Stomach smooth muscle (tissue), 2 donors: ENCODE results near the gene ERC2.

Source experiments
- H3K27ac ChIP-seq: one replicate; pipeline ENCODE4 v1.7.0; 2013; ENCODE audit warnings: mild to moderate bottlenecking, low read length, inconsistent platforms
- H3K27me3 ChIP-seq, 2 donors: one replicate each; pipeline ENCODE4 v1.7.0; 2013; ENCODE audit warnings: low read length in 2 of 2; ENCODE audit not compliant: insufficient read depth in 2 of 2, control insufficient read depth in 1 of 2
- H3K36me3 ChIP-seq, 2 donors: one replicate each; pipeline ENCODE4 v1.7.0; 2013; ENCODE audit warnings: low read length in 2 of 2; ENCODE audit not compliant: control insufficient read depth in 2 of 2, insufficient read depth in 2 of 2
- H3K4me1 ChIP-seq: one replicate; pipeline ENCODE4 v1.7.0; 2013; ENCODE audit warnings: low read length; ENCODE audit not compliant: control insufficient read depth, insufficient read depth
- H3K4me3 ChIP-seq, 2 donors: one replicate each; pipeline ENCODE4 v1.7.0; 2013; ENCODE audit warnings: low read length in 2 of 2
- H3K9ac ChIP-seq, 2 donors: one replicate each; pipeline ENCODE4 v1.7.0; 2013; ENCODE audit warnings: low read length in 2 of 2, mild to moderate bottlenecking in 1 of 2
- H3K9me3 ChIP-seq, 2 donors: one replicate each; pipeline ENCODE4 v1.7.0; 2013; ENCODE audit warnings: low read length in 2 of 2; ENCODE audit not compliant: control insufficient read depth in 2 of 2
- donor health status: healthy.
- donor health status: Pancreatic carcinoma.

ERC2 gene

DNA sequence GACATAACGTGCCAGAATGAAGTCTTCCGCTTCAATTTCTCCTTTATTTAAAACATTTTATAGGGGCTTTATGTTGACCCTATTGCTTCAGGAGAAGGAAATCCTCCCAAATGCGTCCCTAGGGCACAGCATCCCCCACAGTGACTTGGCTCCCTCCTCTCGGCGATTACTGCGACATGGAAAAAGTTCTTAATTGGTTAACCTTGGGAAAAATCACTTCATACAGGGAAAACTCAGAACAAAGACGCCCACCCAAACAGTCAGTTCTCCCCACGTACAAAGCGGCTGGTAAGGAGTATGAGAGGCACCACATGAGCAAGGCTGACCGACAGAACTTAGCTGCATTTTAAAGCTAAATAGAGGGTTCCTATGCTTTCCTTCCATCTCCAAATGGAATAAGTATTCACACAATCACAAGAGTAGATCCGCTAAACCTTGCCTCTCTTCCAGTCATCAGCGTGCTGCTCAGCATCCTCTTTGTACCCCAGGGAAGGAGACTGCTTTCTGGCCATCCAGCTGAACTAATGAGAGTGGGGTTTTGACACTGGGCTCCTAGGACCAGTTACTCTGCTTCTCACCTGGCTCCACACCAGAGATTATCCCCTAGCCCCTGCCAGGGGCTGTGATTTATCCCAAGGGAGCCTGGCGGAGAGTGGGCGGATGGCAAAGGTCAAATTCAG is 565.9 kb downstream of the ERC2 start:
- Histone ChIP-seq H3K36me3 (no peaks in the 10 kb centered on the region), H3K9me3 (no peaks in the 10 kb centered on the region), H3K27me3 (no peaks in the 10 kb centered on the region), H3K9ac (no peak overlapping the region), H3K4me3 (no peak overlapping the region), H3K27ac (no peak overlapping the region), H3K4me1 (peaks cover 4% of the 10 kb centered on the region)

DNA sequence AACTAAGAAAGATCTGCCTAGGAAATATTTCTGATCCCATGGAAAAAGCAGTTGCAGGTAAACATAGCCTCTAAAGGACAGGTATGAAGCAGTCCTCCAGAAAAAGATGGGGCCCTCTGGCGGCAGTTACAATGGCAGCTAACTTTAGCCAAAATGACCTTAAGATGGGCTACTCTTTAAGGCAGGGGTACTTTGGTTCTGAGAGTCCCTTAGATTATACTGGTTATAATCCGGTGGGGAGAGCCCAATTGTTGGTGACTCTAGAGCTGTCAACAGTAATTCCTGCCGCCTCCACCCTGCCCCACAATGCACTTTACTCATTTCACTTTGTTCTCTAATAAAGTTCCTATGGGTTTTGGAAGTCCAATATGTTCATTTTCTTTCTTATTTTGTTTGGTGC is 568.4 kb downstream of the ERC2 start:
- Histone ChIP-seq H3K9me3 (no peaks in the 10 kb centered on the region), H3K4me3 (no peak overlapping the region), H3K27me3 (no peaks in the 10 kb centered on the region), H3K9ac (no peak overlapping the region), H3K4me1 (peaks cover 4% of the 10 kb centered on the region), H3K36me3 (no peaks in the 10 kb centered on the region), H3K27ac (no peak overlapping the region)

DNA sequence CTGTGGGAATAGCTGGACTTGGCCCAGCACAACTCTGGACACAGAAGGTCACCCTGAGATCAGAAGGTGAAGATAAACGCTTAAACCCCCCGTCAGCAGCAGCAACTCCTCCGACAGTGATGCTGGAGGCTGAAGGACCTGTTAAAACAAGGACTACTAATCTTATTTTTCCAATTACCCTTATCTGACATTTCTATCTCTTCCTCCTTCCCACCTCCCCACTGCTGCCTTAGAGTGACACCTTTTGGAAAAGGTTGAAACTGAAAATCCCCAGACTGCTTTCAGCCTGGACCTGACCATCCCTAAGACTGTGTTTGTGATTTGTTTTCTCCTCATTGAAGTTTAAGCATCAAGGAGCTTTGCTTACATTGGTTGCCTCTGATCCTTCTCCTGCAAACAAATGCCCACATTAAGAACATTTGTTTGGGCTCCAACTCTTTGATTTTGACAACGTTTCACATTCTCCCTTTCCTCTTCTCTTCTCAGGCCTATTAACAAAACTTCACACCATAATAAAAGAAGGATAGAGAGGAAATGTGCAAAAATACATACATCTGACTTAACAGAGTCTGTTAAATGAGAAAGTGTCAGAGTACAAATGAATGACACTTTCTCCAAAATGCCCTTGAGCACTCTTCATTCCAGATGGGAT is 570.6 kb downstream of the ERC2 start:
- Histone ChIP-seq H3K36me3 (no peaks in the 10 kb centered on the region), H3K9me3 (no peaks in the 10 kb centered on the region), H3K9ac (no peak overlapping the region), H3K27ac (no peak overlapping the region), H3K4me1 (no peaks in the 10 kb centered on the region), H3K27me3 (no peaks in the 10 kb centered on the region), H3K4me3 (no peak overlapping the region)

DNA sequence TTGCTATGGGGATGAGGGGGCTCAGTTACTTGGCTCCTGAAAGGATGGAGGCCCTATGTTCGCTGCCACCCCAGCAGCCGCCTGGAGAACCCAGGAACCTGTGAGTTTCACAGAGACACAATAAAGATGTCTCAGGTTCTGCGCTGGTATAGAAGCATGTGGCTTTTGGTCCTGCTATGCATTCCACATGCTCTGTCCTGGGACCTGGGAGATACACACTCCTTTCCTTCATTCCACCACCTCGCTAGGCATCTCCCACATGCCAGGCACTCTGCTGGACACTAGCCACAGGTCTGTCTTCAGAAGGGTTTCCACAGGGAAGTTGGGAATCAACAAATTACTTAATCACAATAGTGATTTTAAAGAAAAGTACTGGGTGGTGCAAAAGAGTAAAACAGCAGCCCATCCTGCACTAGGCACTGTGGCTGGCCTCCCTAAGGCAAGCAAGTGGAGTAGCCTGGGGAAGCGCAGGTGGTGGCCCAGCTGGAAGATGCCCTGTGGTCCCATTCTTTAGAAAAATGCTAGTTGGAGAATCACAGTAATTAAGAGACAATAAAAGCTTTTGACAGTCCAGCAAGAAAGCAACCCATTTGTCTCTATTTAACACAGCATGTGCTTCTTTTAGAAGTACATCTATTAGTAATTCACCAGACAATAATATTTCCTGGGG is 572.2 kb downstream of the ERC2 start:
- Histone ChIP-seq H3K36me3 (no peaks in the 10 kb centered on the region), H3K4me1 (no peaks in the 10 kb centered on the region), H3K4me3 (no peak overlapping the region), H3K9ac (no peak overlapping the region), H3K9me3 (no peaks in the 10 kb centered on the region), H3K27ac (no peak overlapping the region), H3K27me3 (no peaks in the 10 kb centered on the region)

DNA sequence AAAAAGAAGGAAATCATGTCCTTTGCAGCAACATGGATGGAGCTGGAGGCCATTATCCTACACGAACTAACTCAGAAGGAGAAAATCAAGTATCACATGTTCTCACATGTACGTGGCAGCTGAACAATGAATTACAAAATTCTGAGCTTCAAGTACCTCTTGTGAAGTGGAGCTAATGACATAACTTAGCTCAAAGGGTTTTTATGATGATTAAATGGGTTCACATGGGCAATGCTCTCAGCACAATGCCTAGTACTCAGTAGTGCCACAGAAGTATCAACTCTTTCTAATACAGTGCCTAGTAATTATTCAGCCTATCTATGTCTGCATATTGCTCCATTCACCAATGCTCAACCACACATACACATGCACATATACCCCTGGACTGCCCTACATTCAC is 573.7 kb downstream of the ERC2 start:
- H3K4me1 ChIP-seq: no peaks in the 10 kb centered on the region

DNA sequence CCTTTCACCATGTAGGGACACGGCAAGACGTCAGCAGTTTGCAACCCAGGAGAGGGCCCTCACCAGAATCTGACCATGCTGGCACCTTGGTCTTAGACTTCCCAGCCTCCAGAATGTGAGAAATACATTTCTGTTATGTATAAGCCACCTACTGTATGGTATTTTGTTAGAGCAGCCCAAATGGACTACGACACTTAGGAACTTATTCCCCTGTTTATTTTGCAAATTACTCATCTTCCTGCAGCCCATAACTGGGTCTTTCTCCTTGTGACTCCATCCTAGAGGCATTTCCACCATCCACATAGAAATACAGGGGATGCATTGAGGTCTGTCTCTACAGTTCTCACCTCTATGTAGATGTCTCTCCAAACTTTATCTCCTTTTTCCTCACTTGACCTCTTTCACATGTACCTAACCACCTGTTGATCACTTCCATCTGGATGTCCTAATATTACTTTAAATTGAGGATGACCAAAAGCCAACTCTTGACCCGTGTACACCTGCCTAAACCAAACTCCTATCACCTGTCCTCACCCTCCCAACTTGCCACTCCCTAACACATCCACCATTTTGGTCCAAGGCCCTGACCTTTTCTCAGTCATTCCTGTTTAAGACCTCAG is 575.1 kb downstream of the ERC2 start:
- Histone ChIP-seq H3K9ac (no peak overlapping the region), H3K4me1 (no peaks in the 10 kb centered on the region), H3K27me3 (no peaks in the 10 kb centered on the region), H3K27ac (no peak overlapping the region), H3K9me3 (no peaks in the 10 kb centered on the region), H3K4me3 (no peak overlapping the region), H3K36me3 (no peaks in the 10 kb centered on the region)

More for the DNA sequence above, 573.7 kb downstream of the ERC2 start:
- Histone ChIP-seq H3K9me3 (no peaks in the 10 kb centered on the region), H3K4me3 (no peak overlapping the region), H3K9ac (no peak overlapping the region), H3K36me3 (no peaks in the 10 kb centered on the region), H3K27me3 (no peaks in the 10 kb centered on the region), H3K27ac (no peak overlapping the region)

DNA sequence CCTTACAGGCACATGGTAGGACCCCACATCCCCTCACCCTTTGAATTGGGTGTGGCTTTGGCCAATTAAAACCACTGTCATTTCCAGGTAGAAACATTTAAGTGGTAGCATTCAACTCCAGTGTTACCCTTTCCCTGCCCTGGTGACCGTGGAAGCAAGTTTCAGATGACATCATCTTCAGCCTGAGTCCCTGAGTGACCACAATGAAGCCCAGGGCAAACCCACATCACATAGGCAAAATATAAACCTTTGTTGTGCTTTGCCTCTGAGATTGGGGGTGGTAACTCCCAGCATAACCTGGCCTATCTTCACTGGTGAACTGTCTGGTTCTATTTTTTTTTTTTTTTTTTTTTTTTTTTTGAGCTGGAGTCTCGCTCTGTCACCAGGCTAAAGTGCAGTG is 577.2 kb downstream of the ERC2 start:
- no peak overlapping the region for H3K9ac ChIP-seq
- no peak overlapping the region for H3K27ac ChIP-seq
- no peak overlapping the region for H3K4me3 ChIP-seq
- H3K27me3 ChIP-seq: no peaks in the 10 kb centered on the region
- H3K36me3 ChIP-seq: no peaks in the 10 kb centered on the region
- no peaks in the 10 kb centered on the region for H3K4me1 ChIP-seq
- no peaks in the 10 kb centered on the region for H3K9me3 ChIP-seq

DNA sequence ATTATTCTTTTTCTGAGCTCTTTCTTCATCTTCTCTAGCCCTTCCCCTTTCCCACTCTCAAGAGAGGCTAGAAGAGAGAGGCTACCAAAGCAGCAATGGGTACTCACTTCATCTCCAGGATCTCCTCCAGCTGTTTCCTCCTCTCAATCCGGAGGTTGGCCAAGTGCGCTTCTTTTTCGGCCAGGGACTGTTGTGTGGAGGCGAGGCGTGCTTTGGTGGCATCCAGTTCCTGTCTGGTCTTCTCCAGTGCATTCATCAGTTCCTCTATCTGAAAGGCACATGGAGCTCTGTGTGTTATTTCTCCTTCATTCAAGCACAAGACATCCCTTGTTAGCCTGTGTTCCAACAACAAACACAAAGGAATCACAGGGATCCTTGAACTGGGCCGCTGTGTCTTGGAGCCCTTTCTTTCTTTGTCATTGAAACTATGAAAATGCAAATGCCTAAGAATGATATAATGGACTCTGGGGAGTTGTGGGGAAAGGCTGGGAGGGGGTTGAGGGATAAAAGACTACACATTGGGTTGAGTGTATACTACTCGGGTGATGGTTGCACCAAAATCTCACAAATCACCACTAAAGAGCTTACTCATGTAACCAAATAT is 579.9 kb downstream of the ERC2 start:
- Histone ChIP-seq H3K9me3 (no peaks in the 10 kb centered on the region), H3K27ac (no peak overlapping the region), H3K36me3 (no peaks in the 10 kb centered on the region), H3K4me3 (no peak overlapping the region), H3K4me1 (no peaks in the 10 kb centered on the region), H3K27me3 (no peaks in the 10 kb centered on the region), H3K9ac (no peak overlapping the region)

DNA sequence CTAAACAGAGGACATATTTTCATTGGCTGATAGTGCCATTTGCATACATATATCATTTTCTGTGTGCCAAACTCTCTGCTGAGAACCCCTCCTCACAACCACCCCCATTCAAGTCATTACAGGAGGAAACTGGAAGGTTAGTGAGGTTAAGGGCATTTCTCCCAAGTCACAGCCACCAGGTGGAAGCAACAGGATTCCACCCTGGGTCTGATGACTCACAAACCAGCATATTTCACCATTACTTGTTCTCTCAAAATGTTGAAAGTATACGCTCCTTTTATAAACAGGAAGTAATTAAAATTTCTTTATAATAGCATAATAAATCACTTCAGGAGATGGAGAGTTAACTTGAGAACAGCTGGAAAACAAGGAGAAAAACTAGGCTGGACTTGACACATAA is 582.5 kb downstream of the ERC2 start:
- Histone ChIP-seq H3K27me3 (no peaks in the 10 kb centered on the region), H3K9me3 (no peaks in the 10 kb centered on the region), H3K9ac (no peak overlapping the region), H3K36me3 (no peaks in the 10 kb centered on the region), H3K4me3 (no peak overlapping the region), H3K27ac (no peak overlapping the region), H3K4me1 (no peaks in the 10 kb centered on the region)

DNA sequence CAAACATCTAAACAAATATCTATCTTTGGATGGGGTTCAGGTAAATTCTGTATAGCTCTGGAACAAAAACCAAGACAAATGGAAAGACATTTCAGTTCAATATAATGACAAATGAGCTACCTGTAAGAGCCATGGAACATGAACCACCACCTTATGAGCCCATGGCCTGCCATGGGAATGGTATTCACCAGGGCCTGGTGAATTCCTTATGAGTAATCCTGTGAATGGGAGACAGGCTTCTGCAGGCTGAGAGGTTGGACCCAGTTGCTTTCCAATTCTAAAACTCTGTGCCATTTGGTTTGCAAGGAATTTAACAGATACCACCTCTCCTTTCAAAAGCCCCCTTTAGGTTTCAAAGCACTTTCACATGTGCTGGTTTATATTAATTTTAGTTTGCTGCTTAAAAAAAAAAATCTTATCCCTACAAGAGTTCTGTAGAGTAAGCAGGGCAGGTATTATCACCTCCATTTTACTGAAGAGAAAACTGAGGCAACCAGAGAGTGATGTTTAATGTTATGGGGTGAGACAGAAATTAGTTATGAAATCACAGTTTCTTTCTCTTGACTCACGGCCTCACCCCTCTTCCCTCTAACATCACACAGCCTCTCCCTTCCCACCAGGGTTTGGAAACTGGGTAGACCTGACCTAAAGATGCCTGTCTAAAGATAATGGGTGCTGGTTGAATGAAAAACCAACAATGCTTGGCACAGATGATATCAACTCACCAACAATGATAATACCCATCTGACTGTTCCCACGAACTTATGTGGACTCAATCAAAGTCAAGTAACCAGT is 583.6 kb downstream of the ERC2 start:
- Histone ChIP-seq H3K4me1 (no peaks in the 10 kb centered on the region), H3K9ac (no peak overlapping the region), H3K27me3 (no peaks in the 10 kb centered on the region), H3K4me3 (no peak overlapping the region), H3K9me3 (no peaks in the 10 kb centered on the region), H3K36me3 (no peaks in the 10 kb centered on the region), H3K27ac (no peak overlapping the region)
